Measurements from ENCODE around the gene INPP5E.
A peak's percentile ranks its signal among the peaks of the same experiment; 100 is the strongest.
"Not testable (repeated sequence)": the region's sequence is repeated elsewhere in the genome, so short reads cannot be mapped to it uniquely, and the experiment has no call there.

Gene INPP5E

GRCh38 chr9:136426787-136427186, 12.9 kb downstream of the INPP5E start:
- no peak for DNase-seq

GRCh38 chr9:136425367-136425766, 14.3 kb downstream of the INPP5E start:
- not testable (repeated sequence) for DNase-seq

- no peak for DNase-seq
Measured at GRCh38 chr9:136424750-136425362, 14.8 kb downstream of the INPP5E start.

GRCh38 chr9:136423432-136424146, 16.1 kb downstream of the INPP5E start:
- DNase-seq = no peak

- DNase-seq = no peak
Measured at GRCh38 chr9:136422876-136423275, 16.8 kb downstream of the INPP5E start.

- DNase-seq = no peak
Measured at GRCh38 chr9:136421791-136422190, 17.9 kb downstream of the INPP5E start.

- no peak for DNase-seq
Measured at GRCh38 chr9:136419092-136419420, 20.6 kb downstream of the INPP5E start.

GRCh38 chr9:136418182-136419091, 21.2 kb downstream of the INPP5E start:
- DNase-seq = no peak

- DNase-seq = no peak
Measured at GRCh38 chr9:136416914-136417313, 22.7 kb downstream of the INPP5E start.

- DNase-seq = no peak
Measured at GRCh38 chr9:136416427-136416826, 23.2 kb downstream of the INPP5E start.

- no peak for DNase-seq
Measured at GRCh38 chr9:136412962-136413361, 26.7 kb downstream of the INPP5E start.

GRCh38 chr9:136411378-136411777, 28.3 kb downstream of the INPP5E start:
- DNase-seq = no peak

GRCh38 chr9:136410500-136411287, 29.0 kb downstream of the INPP5E start, which contains the start of the genes ENTR1 and PMPCA:
Gene ENTR1, minus strand, starts transcription at chr9:136410614. Its CDS starts 217 bp downstream, at chr9:136410397.
Gene PMPCA, plus strand, starts transcription at chr9:136410658. Its CDS starts 11 bp downstream, at chr9:136410669.
- DNase-seq = peak; percentile 71

- DNase-seq = no peak
Measured at GRCh38 chr9:136409557-136410455, 29.8 kb downstream of the INPP5E start.

GRCh38 chr9:136407911-136408310, 31.7 kb downstream of the INPP5E start:
- DNase-seq = no peak

- DNase-seq = not testable (repeated sequence)
Measured at GRCh38 chr9:136407061-136407460, 32.6 kb downstream of the INPP5E start.

GRCh38 chr9:136405904-136406303, 33.7 kb downstream of the INPP5E start:
- DNase-seq = not testable (repeated sequence)

- DNase-seq = no peak
Measured at GRCh38 chr9:136405481-136405880, 34.2 kb downstream of the INPP5E start.

GRCh38 chr9:136404801-136405136, 34.9 kb downstream of the INPP5E start:
- DNase-seq = no peak

GRCh38 chr9:136403915-136404800, 35.5 kb downstream of the INPP5E start:
- DNase-seq = no peak

- no peak for DNase-seq
Measured at GRCh38 chr9:136403538-136403914, 36.1 kb downstream of the INPP5E start.
